H1 (cell line): ENCODE results near the gene SOBP. TPM values are rescaled to one million over a fixed set of nuclear protein-coding genes. Genes with fewer than 3 reads are reported as not detected.
A peak's percentile ranks its signal among the peaks of the same experiment; 100 is the strongest.

ENCODE experiments used
- JUN ChIP-seq: IDR thresholded peaks from 2 replicates; pipeline ENCODE4 v1.6.1; 2011; ENCODE audit warnings: low read depth, mild to moderate bottlenecking, improper control_type of control experiment, low read length
- KDM4A ChIP-seq: IDR thresholded peaks from one replicate; pipeline ENCODE4 v1.7.1; 2012; ENCODE audit warnings: low read depth, mild to moderate bottlenecking, moderate library complexity, low read length, inconsistent platforms; ENCODE audit not compliant: severe bottlenecking
- SIN3A ChIP-seq, 2 experiments: IDR thresholded peaks in 1 of 2; conservative IDR thresholded peaks in 1 of 2; 2 replicates each; pipeline ENCODE4 v1.6.1; 2011 to 2012; ENCODE audit warnings: low read length in 2 of 2, improper control_type of control experiment in 1 of 2, low read depth in 1 of 2, mild to moderate bottlenecking in 1 of 2
- polyA plus RNA-seq, 7 experiments: library from polyadenylated mRNA; depleted of rRNA in 3 of 7; stranded (reverse) in 5 of 7; unstranded in 2 of 7; fragments of >200 nt in 5 of 7; fragments of 200-250 nt in 2 of 7; gene quantifications; 1 replicate in 5 of 7; 2 replicates in 1 of 7; 4 replicates in 1 of 7; pipeline versions ENCODE4 v1.2.1 to v1.2.3, GENCODE V29; 2011 to 2013; ENCODE audit warnings: missing spikeins in 2 of 7, mixed read lengths in 2 of 7
- total RNA-seq: library from RNA; stranded (reverse); fragmentation: NEBNext Ultra II Directional; extraction: Animal tissue kit (Norgen Biotek cat#: 25700); gene quantifications from 2 replicates; pipeline ENCODE4 v1.2.1, GENCODE V29; 2021

Gene SOBP
- total and polyA plus RNA-seq, 2 of the 8 experiments (the other 6 are each of a cell fraction or from before 2014, with no cell fraction given), result 0.45 to 6.2 TPM

DNA sequence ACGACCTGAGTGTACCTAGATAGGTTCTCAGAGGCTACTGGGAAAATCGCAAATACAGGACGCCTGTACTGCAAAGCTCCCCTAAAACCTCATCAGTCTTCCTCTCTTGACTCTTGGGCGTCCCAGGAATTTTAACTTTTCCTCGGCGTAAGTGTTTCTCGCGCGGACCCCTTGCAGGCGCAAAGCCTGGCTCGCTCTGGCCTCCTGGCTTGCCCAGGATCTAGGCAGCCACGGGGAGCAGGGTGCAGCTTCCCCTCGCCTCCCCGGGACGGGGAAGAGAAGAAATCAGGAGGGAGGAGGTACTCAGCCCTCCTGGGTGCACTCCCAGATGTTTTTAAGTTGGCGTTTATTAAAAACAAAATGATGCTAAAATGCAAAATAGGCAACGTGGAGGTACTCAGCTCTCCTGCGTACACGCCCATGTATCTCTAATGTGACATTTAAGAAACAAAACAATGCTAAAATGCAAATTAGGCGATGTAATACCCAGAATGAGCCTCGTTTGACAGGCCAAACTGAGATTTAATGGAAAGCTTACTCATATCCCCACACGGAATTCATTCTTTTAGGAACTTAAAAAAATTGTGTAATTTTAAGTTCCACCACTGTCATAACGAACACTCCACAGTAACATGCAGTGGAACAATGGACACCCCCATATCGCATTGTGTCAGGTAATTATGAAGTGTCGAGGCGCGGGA is 1.6 kb upstream of the SOBP start (continued):
- peak in 1 of 2 experiments; percentile 58; a peak in 1 of 4 replicates for TF ChIP-seq SIN3A (conservative IDR thresholded peaks at IDR 0.05 in 1 of 2, IDR thresholded peaks at IDR 0.05 in 1 of 2; ENCODE audit: low read depth in 1 of 2, low read length in 2 of 2)
- no peak for TF ChIP-seq KDM4A
- no peak for TF ChIP-seq JUN
